Adipocyte (in vitro differentiated cells): ENCODE data around the gene EYA4.

Source experiments
- DNase-seq: peaks from one replicate; pipeline ENCODE4 v3.0.0-alpha.2; 2015; ENCODE audit warnings: low read depth
- H3K27me3 ChIP-seq: replicated peaks from 2 replicates; pipeline ENCODE4 v1.7.0; 2013; ENCODE audit warnings: mild to moderate bottlenecking, low read length, moderate library complexity; ENCODE audit not compliant: control insufficient read depth, insufficient read depth
- H3K36me3 ChIP-seq: 2 replicates; pipeline ENCODE4 v1.7.0; 2013; ENCODE audit warnings: low read length, mild to moderate bottlenecking, moderate library complexity; ENCODE audit not compliant: control insufficient read depth, insufficient read depth, severe bottlenecking
- H3K4me1 ChIP-seq: 2 replicates; pipeline ENCODE4 v1.7.0; 2013; ENCODE audit warnings: mild to moderate bottlenecking, low read length, moderate library complexity; ENCODE audit not compliant: control insufficient read depth, insufficient read depth
- H3K4me3 ChIP-seq: 2 replicates; pipeline ENCODE4 v1.7.0; 2013; ENCODE audit warnings: mild to moderate bottlenecking, low read length, moderate library complexity
- H3K9ac ChIP-seq: 2 replicates; pipeline ENCODE4 v1.7.0; 2013; ENCODE audit warnings: mild to moderate bottlenecking, low read length, moderate library complexity
- H3K9me3 ChIP-seq: 2 replicates; pipeline ENCODE4 v1.7.0; 2013; ENCODE audit warnings: mild to moderate bottlenecking, low read length, moderate library complexity; ENCODE audit not compliant: control insufficient read depth

The EYA4 gene

DNA sequence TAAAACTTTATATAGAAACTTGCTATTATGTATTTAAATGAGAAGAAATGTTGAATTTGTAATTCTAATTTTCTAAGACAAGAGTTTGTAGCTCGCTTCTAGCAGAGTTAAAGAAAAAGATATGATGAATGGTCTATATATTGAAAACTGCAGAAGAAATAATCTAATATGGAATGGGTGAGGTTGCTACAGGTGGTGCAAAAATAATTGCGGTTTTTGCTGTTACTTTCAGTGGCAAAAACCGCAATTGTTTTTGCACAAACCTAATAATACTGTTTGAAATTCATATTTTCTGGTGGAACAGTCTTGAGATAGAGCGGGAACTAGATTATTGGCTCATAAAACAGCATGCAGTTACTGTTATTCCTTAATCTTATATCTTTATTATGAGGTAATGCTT lies 23.9 kb downstream of the EYA4 start:
- Histone ChIP-seq H3K36me3 (no peaks in the 10 kb centered on the region), H3K9ac (no peak overlapping the region)

DNA sequence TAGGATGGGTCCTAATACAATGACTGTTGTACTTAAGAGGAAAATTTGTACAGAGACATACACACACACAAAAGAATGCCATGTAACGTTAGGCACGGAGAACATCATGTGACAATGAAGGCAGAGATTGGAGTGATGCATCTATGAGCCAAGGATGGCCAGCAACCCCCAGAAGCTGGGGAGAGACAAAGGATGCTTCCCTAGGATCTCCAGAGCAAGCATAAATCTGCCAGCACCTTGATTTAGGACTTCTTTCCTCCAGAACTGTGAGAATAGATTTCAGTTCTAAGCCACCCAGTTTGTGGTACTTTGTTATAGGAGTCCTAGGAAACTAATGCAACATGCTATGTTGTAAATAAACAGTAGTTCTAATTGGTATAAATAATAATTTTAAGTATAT lies 25.0 kb downstream of the EYA4 start:
- Histone ChIP-seq H3K27me3 (peaks cover 12% of the 10 kb centered on the region), H3K9ac (no peak overlapping the region), H3K9me3 (no peaks in the 10 kb centered on the region), H3K4me3 (no peak overlapping the region), H3K36me3 (no peaks in the 10 kb centered on the region), H3K4me1 (no peaks in the 10 kb centered on the region)
- no peak for DNase-seq

More for the DNA sequence above, 23.9 kb downstream of the EYA4 start:
- Histone ChIP-seq H3K9me3 (no peaks in the 10 kb centered on the region), H3K4me1 (no peaks in the 10 kb centered on the region), H3K27me3 (peaks cover 12% of the 10 kb centered on the region), H3K4me3 (no peak overlapping the region)
- no peak for DNase-seq

DNA sequence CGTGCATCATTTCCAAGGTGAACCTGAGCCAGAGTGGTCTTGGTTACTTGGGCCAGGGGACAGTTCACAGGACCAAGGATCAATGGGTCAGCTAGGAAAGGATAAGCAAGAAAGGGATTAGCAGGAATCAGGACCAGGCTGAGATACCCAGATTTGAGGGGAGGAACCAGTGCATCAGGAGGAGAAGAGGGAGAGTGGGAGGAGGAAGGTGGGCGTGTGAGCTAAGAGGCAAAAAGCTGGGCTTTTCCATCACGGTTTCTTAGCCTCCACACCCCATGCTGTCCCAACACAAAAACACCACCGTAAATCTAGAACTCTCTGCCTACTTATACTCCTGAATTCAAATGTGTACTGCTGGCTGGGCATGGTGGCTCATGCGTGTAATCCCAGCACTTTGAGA lies 27.5 kb downstream of the EYA4 start:
- no peak for DNase-seq

DNA sequence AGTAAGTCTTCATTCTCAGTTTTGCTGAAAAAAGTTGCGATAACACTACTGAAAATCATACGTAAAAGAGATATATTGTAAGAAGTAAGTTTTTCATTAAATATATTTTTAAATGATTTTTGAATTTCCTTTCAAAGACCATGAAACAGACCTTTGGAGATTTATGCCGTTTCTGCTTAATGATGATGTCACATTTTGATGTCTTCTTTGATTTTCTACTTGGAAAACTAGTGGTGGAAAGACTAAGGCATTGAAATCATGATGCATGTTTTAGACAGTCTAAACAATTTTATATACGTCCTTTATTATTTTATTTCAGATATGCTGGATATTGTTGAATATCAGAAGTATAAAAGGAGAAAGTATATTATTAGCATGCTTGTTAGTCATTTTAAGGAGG lies 33.7 kb downstream of the EYA4 start:
- Histone ChIP-seq H3K4me1 (no peaks in the 10 kb centered on the region), H3K36me3 (no peaks in the 10 kb centered on the region), H3K27me3 (no peaks in the 10 kb centered on the region), H3K9me3 (no peaks in the 10 kb centered on the region), H3K9ac (no peak overlapping the region), H3K4me3 (no peak overlapping the region)
- no peak for DNase-seq

More for the DNA sequence above, 27.5 kb downstream of the EYA4 start:
- no peaks in the 10 kb centered on the region for H3K4me1 ChIP-seq
- H3K4me3 ChIP-seq: no peak overlapping the region
- no peaks in the 10 kb centered on the region for H3K9me3 ChIP-seq
- H3K9ac ChIP-seq: no peak overlapping the region
- no peaks in the 10 kb centered on the region for H3K36me3 ChIP-seq
- peaks cover 8% of the 10 kb centered on the region for H3K27me3 ChIP-seq

DNA sequence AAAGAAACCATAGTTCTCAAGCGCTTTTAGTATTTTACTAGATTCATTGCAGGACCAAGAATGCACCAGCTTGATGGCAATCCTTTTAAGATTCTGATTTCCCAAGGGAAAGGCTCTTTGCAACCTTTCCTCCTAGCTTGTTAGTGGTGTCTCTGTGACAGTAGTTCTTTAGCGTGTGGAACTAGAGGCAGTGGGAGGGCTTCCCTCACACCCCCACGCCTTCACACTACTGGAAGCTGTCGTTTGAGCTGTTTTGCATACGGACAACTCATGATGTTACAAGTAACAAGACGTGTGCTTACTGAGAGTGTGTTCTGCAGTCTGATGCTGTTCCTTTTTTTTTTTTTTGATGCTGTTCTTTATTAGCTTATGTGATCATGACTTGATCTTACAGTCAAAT lies 34.1 kb downstream of the EYA4 start:
- no peak for DNase-seq
- Histone ChIP-seq H3K9ac (no peak overlapping the region), H3K4me1 (no peaks in the 10 kb centered on the region), H3K36me3 (no peaks in the 10 kb centered on the region), H3K4me3 (no peak overlapping the region), H3K9me3 (no peaks in the 10 kb centered on the region), H3K27me3 (no peaks in the 10 kb centered on the region)

DNA sequence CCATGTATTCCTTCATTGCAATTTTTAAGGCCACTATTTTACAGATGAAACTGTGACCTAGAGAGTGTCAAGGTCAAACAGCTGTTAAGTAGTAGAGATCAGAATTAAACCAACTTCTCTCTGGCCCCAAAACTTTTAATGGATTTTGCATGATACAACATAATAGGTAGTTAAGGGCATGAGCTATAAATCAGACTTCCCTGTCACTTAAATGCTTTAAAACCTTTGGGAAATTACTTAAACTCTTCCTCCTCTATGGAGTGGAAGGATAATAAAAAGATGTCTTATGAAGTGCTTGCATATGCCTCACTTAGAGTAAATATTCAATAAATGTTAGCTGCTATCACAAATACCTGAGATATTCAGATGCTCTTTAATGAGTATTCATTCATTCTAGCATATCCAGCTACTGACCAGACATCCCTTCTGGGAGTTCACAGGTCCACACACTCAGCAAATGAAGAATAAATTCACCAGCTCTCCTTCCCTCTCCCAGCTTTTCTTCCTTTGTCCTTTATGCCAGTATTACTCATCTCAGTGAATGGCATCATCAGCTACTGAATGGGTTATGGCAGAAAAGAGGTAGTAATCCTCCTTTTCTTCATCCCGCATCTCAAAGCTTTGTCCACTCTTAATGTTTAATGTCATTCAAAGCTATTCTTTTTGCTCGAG lies 36.2 kb downstream of the EYA4 start:
- H3K36me3 ChIP-seq: no peaks in the 10 kb centered on the region
- H3K9me3 ChIP-seq: no peaks in the 10 kb centered on the region
- H3K4me1 ChIP-seq: no peaks in the 10 kb centered on the region
- no peak overlapping the region for H3K4me3 ChIP-seq
- H3K9ac ChIP-seq: no peak overlapping the region
- H3K27me3 ChIP-seq: no peaks in the 10 kb centered on the region
- DNase-seq: no peak

DNA sequence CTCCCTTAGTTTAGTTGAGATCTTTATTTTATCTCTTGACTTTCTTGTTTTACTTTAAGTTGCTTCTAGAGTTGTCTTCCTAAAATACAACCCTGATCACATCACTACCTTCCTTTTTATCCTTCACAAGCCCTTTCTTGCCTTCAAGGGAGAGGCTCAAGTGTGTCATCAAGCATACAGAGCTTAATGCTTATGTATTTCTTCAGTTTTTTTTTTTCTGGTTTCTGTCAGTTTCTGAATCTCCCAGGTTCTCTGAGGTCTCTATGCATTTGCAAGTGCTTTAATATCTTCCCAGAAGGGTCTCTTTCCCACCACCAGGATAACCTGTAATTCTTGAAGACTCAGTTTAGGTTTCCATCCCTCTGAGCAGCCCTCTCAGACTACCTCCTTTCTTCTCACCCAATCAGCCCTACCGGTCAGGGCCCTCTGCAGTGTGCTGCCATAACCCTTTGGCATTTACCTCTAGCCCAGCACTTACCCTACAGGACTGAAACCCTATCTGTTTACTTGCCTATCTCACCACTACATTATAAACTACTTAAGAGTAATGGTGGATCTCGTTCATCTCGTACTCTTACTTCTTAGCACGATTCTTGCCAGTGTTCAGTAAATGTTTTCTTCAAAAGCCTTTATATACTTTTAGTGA lies 36.9 kb downstream of the EYA4 start:
- no peak overlapping the region for H3K9ac ChIP-seq
- no peak for DNase-seq
- no peaks in the 10 kb centered on the region for H3K36me3 ChIP-seq
- no peaks in the 10 kb centered on the region for H3K4me1 ChIP-seq
- no peaks in the 10 kb centered on the region for H3K9me3 ChIP-seq
- H3K4me3 ChIP-seq: no peak overlapping the region
- no peaks in the 10 kb centered on the region for H3K27me3 ChIP-seq

DNA sequence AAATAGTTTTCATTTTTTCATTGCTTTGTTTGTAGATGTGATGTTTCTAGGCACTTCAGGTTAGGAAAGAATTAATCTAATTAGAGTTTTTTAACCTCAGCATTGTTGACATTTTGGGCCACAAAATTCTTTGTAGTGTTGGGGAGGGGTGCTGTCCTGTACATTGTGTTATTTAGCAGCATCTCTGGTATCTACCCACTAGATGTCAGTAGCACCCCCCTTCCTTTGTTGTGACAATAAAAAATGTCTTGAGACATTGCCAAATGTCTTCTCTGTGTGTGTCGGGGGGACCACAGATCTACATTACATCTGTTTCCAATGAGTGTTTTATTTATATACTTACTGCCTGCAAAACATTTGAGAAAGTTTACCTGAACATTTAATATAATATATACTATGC lies 45.6 kb downstream of the EYA4 start:
- Histone ChIP-seq H3K4me3 (no peak overlapping the region), H3K9ac (no peak overlapping the region), H3K9me3 (no peaks in the 10 kb centered on the region), H3K4me1 (peaks cover 18% of the 10 kb centered on the region), H3K36me3 (no peaks in the 10 kb centered on the region), H3K27me3 (peaks cover 8% of the 10 kb centered on the region)
- peak; percentile 79 for DNase-seq

DNA sequence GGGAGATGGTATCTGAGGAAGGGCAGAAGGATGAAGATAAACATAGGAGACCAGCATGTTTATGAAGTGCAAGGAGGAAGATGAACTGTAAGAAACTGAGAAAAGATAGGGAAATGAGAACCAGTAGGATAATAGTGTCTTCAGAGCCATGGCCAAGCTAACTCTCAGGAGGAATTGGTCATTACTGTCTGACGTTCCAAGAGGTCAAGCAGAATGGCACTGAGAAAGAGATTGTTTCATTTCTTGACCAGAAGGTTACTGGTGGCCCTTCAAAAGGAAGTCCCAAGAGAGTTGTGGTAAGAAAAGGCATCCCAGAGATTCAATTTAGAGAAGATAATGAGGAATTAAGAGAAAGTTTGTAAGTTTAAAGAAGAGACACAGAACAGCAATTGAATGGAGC lies 47.5 kb downstream of the EYA4 start:
- DNase-seq: no peak
- Histone ChIP-seq H3K27me3 (peaks cover 8% of the 10 kb centered on the region), H3K4me1 (peaks cover 25% of the 10 kb centered on the region), H3K9me3 (no peaks in the 10 kb centered on the region), H3K36me3 (no peaks in the 10 kb centered on the region), H3K4me3 (no peak overlapping the region), H3K9ac (no peak overlapping the region)

DNA sequence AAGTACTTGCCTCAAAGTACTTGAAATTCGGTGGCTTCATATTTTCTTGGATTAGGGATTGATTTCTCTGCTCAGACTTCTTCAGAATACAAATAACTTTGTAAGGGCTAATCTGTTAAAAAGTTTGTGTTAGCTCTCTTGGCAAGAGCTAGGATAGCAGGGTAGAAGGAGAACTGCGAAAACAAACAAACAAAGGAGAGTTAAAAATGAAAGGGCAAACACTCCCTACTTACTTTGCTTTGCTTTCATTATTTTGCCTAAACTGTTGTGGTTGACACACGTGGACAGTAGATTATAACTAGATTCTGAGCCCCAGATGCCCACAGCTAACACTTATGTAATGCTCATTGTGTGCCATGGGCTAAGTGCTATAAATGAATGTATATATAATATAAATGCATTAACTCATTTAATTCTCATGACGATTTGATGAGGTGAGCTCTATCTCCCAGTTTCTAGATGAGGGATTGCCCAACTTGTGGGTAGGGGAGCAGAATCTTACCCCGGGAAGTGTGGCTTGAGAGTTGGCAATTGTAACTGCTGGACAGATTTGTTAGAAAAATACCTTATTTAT lies 48.7 kb downstream of the EYA4 start:
- H3K36me3 ChIP-seq: no peaks in the 10 kb centered on the region
- H3K4me3 ChIP-seq: no peak overlapping the region
- peaks cover 25% of the 10 kb centered on the region for H3K4me1 ChIP-seq
- no peak for DNase-seq
- H3K9me3 ChIP-seq: no peaks in the 10 kb centered on the region
- H3K27me3 ChIP-seq: peaks cover 8% of the 10 kb centered on the region
- H3K9ac ChIP-seq: no peak overlapping the region

DNA sequence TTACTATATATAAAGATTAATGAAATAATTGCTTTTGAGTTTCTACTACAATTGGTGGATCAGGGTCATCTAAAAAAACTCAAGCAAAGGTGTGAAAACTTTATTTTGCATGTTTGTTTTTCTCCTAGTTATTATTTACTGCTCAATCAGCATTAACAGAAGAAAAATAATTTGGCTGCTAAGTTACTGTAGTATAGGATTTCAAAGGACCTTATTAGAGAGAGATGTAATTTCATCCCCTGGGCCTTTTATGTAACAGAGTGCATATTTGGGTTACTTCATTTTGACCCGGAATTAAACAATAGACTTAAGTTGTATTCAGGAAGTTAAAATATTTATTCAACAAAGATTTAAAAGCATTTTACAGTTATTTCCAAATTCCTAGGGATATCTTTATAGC lies 49.8 kb downstream of the EYA4 start:
- Histone ChIP-seq H3K4me3 (no peak overlapping the region), H3K9ac (no peak overlapping the region), H3K9me3 (no peaks in the 10 kb centered on the region), H3K27me3 (peaks cover 1% of the 10 kb centered on the region), H3K4me1 (peaks cover 25% of the 10 kb centered on the region), H3K36me3 (no peaks in the 10 kb centered on the region)
- DNase-seq: peak; percentile 21
